WTC11 (cell line): ENCODE data around the gene RAC3. TPM values are rescaled to one million over a fixed set of nuclear protein-coding genes. Genes with fewer than 3 reads are reported as not detected.
A peak's percentile ranks its signal among the peaks of the same experiment; 100 is the strongest.

Experiments
- EMX1 ChIP-seq: fragments of 250-450 bp; sonication (Bioruptor Pico); IDR thresholded peaks from 2 replicates; pipeline ENCODE4 v1.8.0; 2021; ENCODE audit warnings: mild to moderate bottlenecking
- ESRRA ChIP-seq: sonication (generic); formaldehyde crosslinking; IDR thresholded peaks from 2 replicates; pipeline ENCODE4 v1.8.1; 2022; ENCODE audit warnings: mild to moderate bottlenecking, missing genetic modification reagents, borderline replicate concordance
- ETV6 ChIP-seq: sonication (generic); formaldehyde crosslinking; IDR thresholded peaks from 2 replicates; pipeline ENCODE4 v1.8.1; 2022; ENCODE audit warnings: mild to moderate bottlenecking, missing genetic modification reagents
- FOXP4 ChIP-seq: sonication (generic); formaldehyde crosslinking; IDR thresholded peaks from 2 replicates; pipeline ENCODE4 v1.8.0; 2022; ENCODE audit warnings: mild to moderate bottlenecking, missing genetic modification reagents
- GABPB1 ChIP-seq: sonication (generic); formaldehyde crosslinking; IDR thresholded peaks from 2 replicates; pipeline ENCODE4 v1.8.1; 2023; ENCODE audit warnings: mild to moderate bottlenecking, missing genetic modification reagents
- GRHL2 ChIP-seq: fragments of 250-450 bp; sonication (Bioruptor Pico); IDR thresholded peaks from 2 replicates; pipeline ENCODE4 v1.8.0; 2022; ENCODE audit warnings: mild to moderate bottlenecking, moderate library complexity; ENCODE audit not compliant: insufficient replicate concordance, severe bottlenecking
- GTF2I ChIP-seq: fragments of 250-450 bp; sonication (Bioruptor Pico); conservative IDR thresholded peaks from 2 replicates; pipeline ENCODE4 v1.4.0; 2021; ENCODE audit warnings: mild to moderate bottlenecking
- KAT7 ChIP-seq: sonication (generic); formaldehyde crosslinking; IDR thresholded peaks from 2 replicates; pipeline ENCODE4 v1.8.1; 2023; ENCODE audit warnings: missing genetic modification reagents, mild to moderate bottlenecking, borderline replicate concordance
- MYBL2 ChIP-seq: sonication (generic); formaldehyde crosslinking; IDR thresholded peaks from 2 replicates; pipeline ENCODE4 v1.8.1; 2023; ENCODE audit warnings: mild to moderate bottlenecking, moderate library complexity, missing genetic modification reagents
- NFYB ChIP-seq: sonication (generic); formaldehyde crosslinking; conservative IDR thresholded peaks from 2 replicates; pipeline ENCODE4 v1.8.0; 2022; ENCODE audit warnings: low read depth, missing genetic modification reagents
- NR3C1 ChIP-seq: sonication (generic); formaldehyde crosslinking; conservative IDR thresholded peaks from 2 replicates; pipeline ENCODE4 v1.8.1; 2023; ENCODE audit warnings: low read depth, mild to moderate bottlenecking, missing genetic modification reagents
- OVOL2 ChIP-seq: fragments of 250-450 bp; sonication (Bioruptor Pico); IDR thresholded peaks from 2 replicates; pipeline ENCODE4 v1.9.0; 2021; ENCODE audit warnings: mild to moderate bottlenecking, borderline replicate concordance
- SMAD4 ChIP-seq: sonication (generic); formaldehyde crosslinking; IDR thresholded peaks from 2 replicates; pipeline ENCODE4 v1.8.0; 2022; ENCODE audit warnings: mild to moderate bottlenecking, missing genetic modification reagents
- SP1 ChIP-seq: sonication (generic); formaldehyde crosslinking; conservative IDR thresholded peaks from 2 replicates; pipeline ENCODE4 v1.8.1; 2022; ENCODE audit warnings: missing genetic modification reagents
- USF1 ChIP-seq: sonication (generic); formaldehyde crosslinking; IDR thresholded peaks from 2 replicates; pipeline ENCODE4 v1.8.0; 2022; ENCODE audit warnings: mild to moderate bottlenecking, missing genetic modification reagents
- ZBTB43 ChIP-seq: sonication (generic); formaldehyde crosslinking; IDR thresholded peaks from 2 replicates; pipeline ENCODE4 v1.8.1; 2023; ENCODE audit warnings: mild to moderate bottlenecking, missing genetic modification reagents
- ZNF263 ChIP-seq: sonication (generic); formaldehyde crosslinking; IDR thresholded peaks from 2 replicates; pipeline ENCODE4 v1.8.1; 2022; ENCODE audit warnings: low read depth, mild to moderate bottlenecking, moderate library complexity, missing genetic modification reagents
- ZNF423 ChIP-seq: fragments of 250-450 bp; sonication (Bioruptor Pico); IDR thresholded peaks from 2 replicates; pipeline ENCODE4 v2.1.2; 2022; ENCODE audit warnings: mild to moderate bottlenecking, moderate library complexity
- ZNF671 ChIP-seq: fragments of 250-450 bp; sonication (Bioruptor Pico); IDR thresholded peaks from 2 replicates; pipeline ENCODE4 v1.8.0; 2021; ENCODE audit warnings: mild to moderate bottlenecking
- total RNA-seq: library from RNA; stranded (reverse); gene quantifications from 3 replicates; pipeline ENCODE4 v1.2.3, GENCODE V29; 2021
- TF ChIP-seq, protein P1 (sequence below): sonication (generic); formaldehyde crosslinking; IDR thresholded peaks from 2 replicates; pipeline ENCODE4 v1.8.0; 2023; ENCODE audit warnings: missing genetic modification reagents, mild to moderate bottlenecking, borderline replicate concordance
- TF ChIP-seq, protein P2 (sequence below): sonication (generic); formaldehyde crosslinking; IDR thresholded peaks from 2 replicates; pipeline ENCODE4 v1.8.1; 2023; ENCODE audit warnings: mild to moderate bottlenecking, moderate library complexity, missing genetic modification reagents
- TF ChIP-seq, protein P3 (sequence below): fragments of 250-450 bp; sonication (Bioruptor Pico); IDR thresholded peaks from 2 replicates; pipeline ENCODE4 v1.8.0; 2021; ENCODE audit warnings: mild to moderate bottlenecking
- TF ChIP-seq, protein P4 (sequence below): fragments of 250-450 bp; sonication (Bioruptor Pico); IDR thresholded peaks from 2 replicates; pipeline ENCODE4 v1.9.0; 2021; ENCODE audit warnings: mild to moderate bottlenecking

Gene RAC3
- total RNA-seq, 1 experiment from 2014 or later, result 163 TPM

DNA sequence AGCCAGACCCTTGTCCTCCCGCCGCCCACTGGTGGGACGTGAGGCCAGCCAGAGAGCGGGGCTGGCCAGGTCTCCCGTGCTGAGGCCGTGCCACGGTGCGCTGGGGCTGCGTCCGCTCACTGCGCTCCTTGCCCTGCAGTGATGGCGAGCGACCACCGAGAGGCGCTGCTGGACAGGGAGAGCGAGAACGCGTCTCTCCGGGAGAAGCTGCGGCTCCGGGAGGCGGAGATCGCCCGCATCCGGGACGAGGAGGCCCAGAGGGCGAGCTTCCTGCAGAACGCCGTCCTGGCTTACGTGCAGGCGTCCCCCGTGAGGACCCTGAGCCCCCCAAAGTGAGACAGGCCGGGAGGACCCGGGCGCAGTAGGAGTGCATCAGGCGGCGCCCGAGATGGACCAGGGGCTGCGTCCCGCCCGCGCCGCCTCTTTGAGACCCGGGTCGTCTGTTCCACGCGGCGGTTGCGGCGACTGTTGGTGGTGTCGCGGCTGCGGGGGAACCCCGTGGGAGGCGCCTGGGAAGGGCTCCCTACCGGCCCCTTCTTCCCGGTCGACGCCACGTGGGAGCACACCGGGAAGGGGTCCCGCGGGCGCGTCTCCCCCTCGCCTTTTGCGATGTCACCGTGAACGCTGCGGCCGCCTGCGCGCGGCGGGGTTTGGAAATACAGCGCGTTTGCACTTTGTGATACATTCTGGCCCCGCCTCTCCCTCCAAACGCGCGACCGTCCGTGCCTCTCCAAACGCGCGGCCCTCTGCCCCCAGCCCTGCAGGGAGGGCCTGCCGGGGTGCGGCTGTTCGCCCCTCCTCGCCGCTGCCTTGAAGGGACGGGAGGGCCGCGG, 792 bp upstream of the RAC3 start (continued):
- TF ChIP-seq, protein P1, sequence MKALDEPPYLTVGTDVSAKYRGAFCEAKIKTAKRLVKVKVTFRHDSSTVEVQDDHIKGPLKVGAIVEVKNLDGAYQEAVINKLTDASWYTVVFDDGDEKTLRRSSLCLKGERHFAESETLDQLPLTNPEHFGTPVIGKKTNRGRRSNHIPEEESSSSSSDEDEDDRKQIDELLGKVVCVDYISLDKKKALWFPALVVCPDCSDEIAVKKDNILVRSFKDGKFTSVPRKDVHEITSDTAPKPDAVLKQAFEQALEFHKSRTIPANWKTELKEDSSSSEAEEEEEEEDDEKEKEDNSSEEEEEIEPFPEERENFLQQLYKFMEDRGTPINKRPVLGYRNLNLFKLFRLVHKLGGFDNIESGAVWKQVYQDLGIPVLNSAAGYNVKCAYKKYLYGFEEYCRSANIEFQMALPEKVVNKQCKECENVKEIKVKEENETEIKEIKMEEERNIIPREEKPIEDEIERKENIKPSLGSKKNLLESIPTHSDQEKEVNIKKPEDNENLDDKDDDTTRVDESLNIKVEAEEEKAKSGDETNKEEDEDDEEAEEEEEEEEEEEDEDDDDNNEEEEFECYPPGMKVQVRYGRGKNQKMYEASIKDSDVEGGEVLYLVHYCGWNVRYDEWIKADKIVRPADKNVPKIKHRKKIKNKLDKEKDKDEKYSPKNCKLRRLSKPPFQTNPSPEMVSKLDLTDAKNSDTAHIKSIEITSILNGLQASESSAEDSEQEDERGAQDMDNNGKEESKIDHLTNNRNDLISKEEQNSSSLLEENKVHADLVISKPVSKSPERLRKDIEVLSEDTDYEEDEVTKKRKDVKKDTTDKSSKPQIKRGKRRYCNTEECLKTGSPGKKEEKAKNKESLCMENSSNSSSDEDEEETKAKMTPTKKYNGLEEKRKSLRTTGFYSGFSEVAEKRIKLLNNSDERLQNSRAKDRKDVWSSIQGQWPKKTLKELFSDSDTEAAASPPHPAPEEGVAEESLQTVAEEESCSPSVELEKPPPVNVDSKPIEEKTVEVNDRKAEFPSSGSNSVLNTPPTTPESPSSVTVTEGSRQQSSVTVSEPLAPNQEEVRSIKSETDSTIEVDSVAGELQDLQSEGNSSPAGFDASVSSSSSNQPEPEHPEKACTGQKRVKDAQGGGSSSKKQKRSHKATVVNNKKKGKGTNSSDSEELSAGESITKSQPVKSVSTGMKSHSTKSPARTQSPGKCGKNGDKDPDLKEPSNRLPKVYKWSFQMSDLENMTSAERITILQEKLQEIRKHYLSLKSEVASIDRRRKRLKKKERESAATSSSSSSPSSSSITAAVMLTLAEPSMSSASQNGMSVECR (CRISPR knock-in tag), result 0 out of 2 replicates have a peak, but pooled peaks have one; percentile 32
- TF ChIP-seq MYBL2 (CRISPR knock-in tag), result no peak
- TF ChIP-seq GTF2I (CRISPR knock-in tag), result no peak
- peak; percentile 23; the same call in 1 of the 2 replicates for TF ChIP-seq SP1 (CRISPR knock-in tag)
- TF ChIP-seq ZBTB43 (CRISPR knock-in tag), result no peak
- TF ChIP-seq ZNF263 (CRISPR knock-in tag), result 0 out of 2 replicates have a peak, but pooled peaks have one; percentile 13
- no peak for TF ChIP-seq NFYB (CRISPR knock-in tag)
- TF ChIP-seq ZNF423 (CRISPR knock-in tag), result no peak
- TF ChIP-seq, protein P2, sequence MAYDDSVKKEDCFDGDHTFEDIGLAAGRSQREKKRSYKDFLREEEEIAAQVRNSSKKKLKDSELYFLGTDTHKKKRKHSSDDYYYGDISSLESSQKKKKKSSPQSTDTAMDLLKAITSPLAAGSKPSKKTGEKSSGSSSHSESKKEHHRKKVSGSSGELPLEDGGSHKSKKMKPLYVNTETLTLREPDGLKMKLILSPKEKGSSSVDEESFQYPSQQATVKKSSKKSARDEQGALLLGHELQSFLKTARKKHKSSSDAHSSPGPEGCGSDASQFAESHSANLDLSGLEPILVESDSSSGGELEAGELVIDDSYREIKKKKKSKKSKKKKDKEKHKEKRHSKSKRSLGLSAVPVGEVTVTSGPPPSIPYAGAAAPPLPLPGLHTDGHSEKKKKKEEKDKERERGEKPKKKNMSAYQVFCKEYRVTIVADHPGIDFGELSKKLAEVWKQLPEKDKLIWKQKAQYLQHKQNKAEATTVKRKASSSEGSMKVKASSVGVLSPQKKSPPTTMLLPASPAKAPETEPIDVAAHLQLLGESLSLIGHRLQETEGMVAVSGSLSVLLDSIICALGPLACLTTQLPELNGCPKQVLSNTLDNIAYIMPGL (CRISPR knock-in tag), result peak; percentile 88
- no peak for TF ChIP-seq GABPB1 (CRISPR knock-in tag)
- no peak for TF ChIP-seq ESRRA (CRISPR knock-in tag)
- no peak for TF ChIP-seq OVOL2 (CRISPR knock-in tag)
- no peak for TF ChIP-seq USF1 (CRISPR knock-in tag)
- TF ChIP-seq SMAD4 (CRISPR knock-in tag), result no peak
- TF ChIP-seq GRHL2 (CRISPR knock-in tag), result no peak
- peak; percentile 44 for TF ChIP-seq FOXP4 (CRISPR knock-in tag)
- TF ChIP-seq KAT7 (CRISPR knock-in tag), result no peak
- TF ChIP-seq EMX1 (CRISPR knock-in tag), result 0 out of 2 replicates have a peak, but pooled peaks have one; percentile 23
- 0 out of 2 replicates have a peak, but pooled peaks have one; percentile 17 for TF ChIP-seq ETV6 (CRISPR knock-in tag)
- TF ChIP-seq, protein P3, sequence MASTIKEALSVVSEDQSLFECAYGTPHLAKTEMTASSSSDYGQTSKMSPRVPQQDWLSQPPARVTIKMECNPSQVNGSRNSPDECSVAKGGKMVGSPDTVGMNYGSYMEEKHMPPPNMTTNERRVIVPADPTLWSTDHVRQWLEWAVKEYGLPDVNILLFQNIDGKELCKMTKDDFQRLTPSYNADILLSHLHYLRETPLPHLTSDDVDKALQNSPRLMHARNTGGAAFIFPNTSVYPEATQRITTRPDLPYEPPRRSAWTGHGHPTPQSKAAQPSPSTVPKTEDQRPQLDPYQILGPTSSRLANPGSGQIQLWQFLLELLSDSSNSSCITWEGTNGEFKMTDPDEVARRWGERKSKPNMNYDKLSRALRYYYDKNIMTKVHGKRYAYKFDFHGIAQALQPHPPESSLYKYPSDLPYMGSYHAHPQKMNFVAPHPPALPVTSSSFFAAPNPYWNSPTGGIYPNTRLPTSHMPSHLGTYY, result no peak
- TF ChIP-seq ZNF671, result no peak
- TF ChIP-seq NR3C1 (CRISPR knock-in tag), result no peak
- TF ChIP-seq, protein P4, sequence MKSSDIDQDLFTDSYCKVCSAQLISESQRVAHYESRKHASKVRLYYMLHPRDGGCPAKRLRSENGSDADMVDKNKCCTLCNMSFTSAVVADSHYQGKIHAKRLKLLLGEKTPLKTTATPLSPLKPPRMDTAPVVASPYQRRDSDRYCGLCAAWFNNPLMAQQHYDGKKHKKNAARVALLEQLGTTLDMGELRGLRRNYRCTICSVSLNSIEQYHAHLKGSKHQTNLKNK (CRISPR knock-in tag), result no peak
